ENCODE results near the gene VRTN.

DNA sequence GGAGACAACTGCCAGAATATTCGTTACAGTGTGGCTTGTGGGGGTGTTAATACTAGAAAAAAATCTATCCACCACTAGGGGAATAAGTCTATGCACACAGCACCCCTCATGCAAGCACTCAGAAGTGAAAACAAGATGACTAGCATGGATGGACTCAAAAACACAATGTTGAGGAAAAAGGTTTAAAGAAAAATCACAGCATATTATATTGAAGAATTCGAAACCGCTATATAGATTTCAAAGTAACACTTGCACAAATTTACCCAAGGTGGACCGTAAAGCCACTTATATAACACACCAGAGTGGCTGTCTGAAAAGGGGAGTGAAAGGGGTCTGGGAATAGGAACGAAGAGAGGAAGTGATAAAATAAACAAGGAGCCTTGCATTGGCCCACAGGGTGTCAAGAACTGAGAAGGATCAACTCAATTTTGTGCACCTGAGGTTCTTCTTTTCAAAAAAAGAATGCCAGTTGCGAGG lies 46.1 kb upstream of the VRTN start:
- TF ChIP-seq SP1 (IDR thresholded peaks at IDR 0.05): no peak
- TF ChIP-seq BHLHE40 (IDR thresholded peaks at IDR 0.05; ENCODE audit: borderline replicate concordance): no peak
- no peak for TF ChIP-seq ELF4 (IDR thresholded peaks at IDR 0.05)
- TF ChIP-seq FOXK2 (IDR thresholded peaks at IDR 0.05): no peak
- TF ChIP-seq SUZ12 (IDR thresholded peaks at IDR 0.05): no peak

All from HEK293T (cell line).